ENCODE measurements around the gene KAT6B. TPM values are rescaled to one million over a fixed set of nuclear protein-coding genes. Genes with fewer than 3 reads are reported as not detected.

KAT6B gene
- total and polyA plus RNA-seq, 4 experiments from 2014 or later = 10.9 to 63.9 (median 52.4) TPM

DNA sequence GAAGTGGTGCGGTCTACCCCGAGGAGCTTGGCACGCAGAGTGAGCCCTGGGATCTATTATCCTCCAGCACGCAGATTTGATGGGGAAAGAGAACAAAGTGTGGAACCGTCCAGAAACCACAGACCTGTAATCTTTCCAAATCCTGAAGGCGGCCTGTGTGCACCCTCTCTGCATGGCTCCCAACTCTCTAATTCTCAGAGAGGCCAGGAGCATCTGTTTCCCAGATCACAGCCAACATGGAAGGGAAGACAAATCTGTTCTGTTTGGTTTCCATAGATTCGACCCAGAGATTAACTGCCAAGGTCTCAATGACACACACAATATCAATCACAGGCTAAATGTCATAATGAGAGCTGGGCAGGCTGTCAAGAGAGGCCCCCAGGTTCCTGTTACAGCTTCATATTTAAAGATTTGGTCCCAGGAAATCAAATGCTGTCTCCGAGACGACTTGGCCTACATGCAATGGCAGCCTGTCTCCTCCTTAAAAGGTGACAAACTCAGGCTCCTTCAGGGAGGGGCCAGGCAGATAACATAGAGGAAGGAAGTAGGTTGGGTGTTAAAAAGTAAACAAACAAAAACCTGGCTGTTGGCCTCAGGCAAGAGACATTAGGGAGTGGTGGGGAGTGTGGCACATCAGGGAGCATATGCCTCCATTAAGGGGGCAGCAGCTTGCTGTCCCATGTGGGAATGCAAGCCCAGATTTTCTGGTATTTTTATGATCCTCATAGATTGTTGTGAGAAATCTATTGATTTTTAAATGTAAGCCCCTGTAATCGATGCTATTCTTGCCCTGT lies 236.3 kb downstream of the KAT6B start:
- Histone ChIP-seq H3K27me3 (ENCODE audit: insufficient read depth, low read length) (no peaks in the 10 kb centered on the region), H3K4me1 (ENCODE audit: insufficient read depth, low read length) (no peaks in the 10 kb centered on the region), H3K27ac (ENCODE audit: low read depth, low read length) (no peak overlapping the region), H3K4me3 (ENCODE audit: low read length in 2 of 2) (no peak overlapping the region), H3K36me3 (ENCODE audit: insufficient read depth, low read length) (no peaks in the 10 kb centered on the region), H3K9me3 (ENCODE audit: control insufficient read depth in 1 of 2, low read length in 2 of 2) (no peaks in the 10 kb centered on the region)
- no peak overlapping the region for H3K4me3 Mint-ChIP-seq
- H3K4me1 Mint-ChIP-seq = peaks cover 0 to 4% (median 0%) of the 10 kb centered on the region in 4 donors
- ChIA-PET CTCF (ENCODE audit: partially characterized antibody) (interaction anchor here (1.5 kb wide), 1 partner anchor 37 kb away, joined by 4 read pairs; a partner anchor contains a TSS), POLR2A (ENCODE audit: partially characterized antibody) (no interaction called here)
- H3K36me3 Mint-ChIP-seq = no peaks in the 10 kb centered on the region
- no peak for DNase-seq
- H3K27me3 Mint-ChIP-seq = no peaks in the 10 kb centered on the region
- no peaks in the 10 kb centered on the region for H3K9me3 Mint-ChIP-seq
- intact Hi-C loops (cut with micrococcal nuclease) = no loop called here
- H3K27ac Mint-ChIP-seq = peak overlapping the region in 2 of 7 donors; percentile 27 to 68

DNA sequence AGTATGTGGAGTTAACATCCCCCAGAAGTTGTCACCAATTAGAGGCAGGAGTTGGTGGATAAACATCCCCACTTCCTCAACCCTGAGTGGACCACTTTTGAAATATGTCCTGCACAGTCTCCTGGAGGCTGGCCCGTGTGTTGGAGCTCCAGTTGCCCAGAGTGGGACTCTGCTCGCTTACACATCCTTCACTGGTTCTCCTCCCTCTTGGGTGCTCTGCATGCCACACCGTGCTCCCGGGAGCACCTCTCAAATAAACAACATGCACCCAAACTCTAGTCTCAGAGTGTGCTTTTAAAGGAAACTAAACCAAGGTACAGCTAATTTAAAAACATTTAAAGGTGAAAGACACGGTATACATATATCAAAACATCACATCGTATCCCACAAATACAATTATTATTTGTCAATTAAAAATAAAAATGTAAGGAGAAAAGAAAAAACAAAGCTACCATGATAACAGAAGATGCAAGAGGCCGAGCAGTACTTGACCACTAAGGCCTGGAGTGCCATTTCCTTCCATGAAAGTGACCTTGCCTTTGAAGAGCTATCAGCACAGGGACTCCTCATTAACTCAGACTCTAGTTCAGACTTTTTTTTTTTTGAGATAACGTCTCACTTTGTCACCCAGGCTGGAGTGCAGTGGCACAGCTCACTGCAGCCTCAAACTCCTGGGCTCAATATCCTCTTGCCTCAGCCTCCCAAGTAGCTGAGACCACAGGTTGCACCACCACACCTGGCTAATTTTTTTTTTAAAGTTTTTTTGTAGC lies 237.2 kb downstream of the KAT6B start:
- no peaks in the 10 kb centered on the region for H3K4me1 ChIP-seq (ENCODE audit: insufficient read depth, low read length)
- no peak overlapping the region for H3K4me3 ChIP-seq (ENCODE audit: low read length in 2 of 2)
- DNase-seq = no peak
- Mint-ChIP-seq H3K36me3 (no peaks in the 10 kb centered on the region), H3K4me3 (no peak overlapping the region), H3K9me3 (no peaks in the 10 kb centered on the region), H3K27ac (peak overlapping the region in 1 of 7 donors; percentile 37), H3K27me3 (no peaks in the 10 kb centered on the region), H3K4me1 (peaks cover 0 to 4% (median 0%) of the 10 kb centered on the region in 4 donors)
- no peaks in the 10 kb centered on the region for H3K27me3 ChIP-seq (ENCODE audit: insufficient read depth, low read length)
- no peak overlapping the region for H3K27ac ChIP-seq (ENCODE audit: low read depth, low read length)
- POLR2A ChIA-PET (ENCODE audit: partially characterized antibody) = no interaction called here
- no peaks in the 10 kb centered on the region for H3K9me3 ChIP-seq (ENCODE audit: control insufficient read depth in 1 of 2, low read length in 2 of 2)
- intact Hi-C loops (cut with micrococcal nuclease) = no loop called here
- no peaks in the 10 kb centered on the region for H3K36me3 ChIP-seq (ENCODE audit: insufficient read depth, low read length)
- CTCF ChIA-PET (ENCODE audit: partially characterized antibody) = interaction anchor here (1.5 kb wide), 1 partner anchor 36 kb away, joined by 4 read pairs; a partner anchor contains a TSS

DNA sequence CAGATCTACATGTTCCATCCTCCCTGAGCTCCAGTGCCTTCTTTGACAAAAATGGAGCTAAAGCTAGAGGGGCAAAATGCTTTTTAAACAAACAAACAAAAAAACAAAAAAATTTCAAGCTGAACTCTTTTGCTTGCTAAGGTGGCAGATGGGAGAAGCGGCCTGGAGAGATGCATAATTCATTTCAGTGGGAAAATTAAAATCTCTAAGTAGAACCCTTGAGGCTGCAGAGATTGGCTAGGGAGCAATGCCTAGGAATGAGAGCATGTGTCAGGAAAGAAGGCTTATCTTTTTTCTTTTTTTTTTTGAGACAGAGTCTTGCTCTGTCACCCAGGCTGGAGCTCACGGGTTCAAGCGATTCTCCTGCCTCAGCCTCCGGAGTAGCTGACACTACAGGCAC lies 238.7 kb downstream of the KAT6B start:
- H3K9me3 Mint-ChIP-seq = no peaks in the 10 kb centered on the region
- intact Hi-C loops (cut with micrococcal nuclease) = no loop called here
- ChIA-PET POLR2A (ENCODE audit: partially characterized antibody) (no interaction called here), CTCF (ENCODE audit: partially characterized antibody) (no interaction called here)
- no peak for DNase-seq
- H3K27me3 Mint-ChIP-seq = no peaks in the 10 kb centered on the region
- H3K4me3 Mint-ChIP-seq = no peak overlapping the region
- H3K4me1 Mint-ChIP-seq = peaks cover 0 to 4% (median 0%) of the 10 kb centered on the region in 4 donors
- Histone ChIP-seq H3K4me3 (ENCODE audit: low read length in 2 of 2) (no peak overlapping the region), H3K27ac (ENCODE audit: low read depth, low read length) (no peak overlapping the region), H3K36me3 (ENCODE audit: insufficient read depth, low read length) (no peaks in the 10 kb centered on the region), H3K9me3 (ENCODE audit: control insufficient read depth in 1 of 2, low read length in 2 of 2) (no peaks in the 10 kb centered on the region), H3K4me1 (ENCODE audit: insufficient read depth, low read length) (no peaks in the 10 kb centered on the region), H3K27me3 (ENCODE audit: insufficient read depth, low read length) (no peaks in the 10 kb centered on the region)
- no peak overlapping the region for H3K27ac Mint-ChIP-seq
- H3K36me3 Mint-ChIP-seq = no peaks in the 10 kb centered on the region

DNA sequence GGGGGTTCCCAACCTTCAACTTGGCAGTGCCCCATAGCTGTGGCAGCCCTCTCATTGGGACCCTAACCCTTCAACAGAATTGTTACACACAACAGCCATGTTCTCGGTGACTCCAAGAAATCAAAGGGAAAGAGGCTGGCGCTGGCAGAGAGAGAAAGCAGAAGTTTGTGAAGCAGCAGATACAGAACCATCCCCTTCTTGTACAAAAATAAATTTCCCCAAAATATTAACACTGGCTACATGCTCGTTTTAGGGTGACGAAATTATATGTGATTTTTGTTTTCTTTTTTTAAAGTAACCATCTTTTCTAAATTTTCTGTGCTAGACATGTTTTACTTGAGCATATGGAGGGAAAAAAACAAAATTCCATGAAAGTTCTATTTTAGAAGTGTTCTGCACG lies 239.9 kb downstream of the KAT6B start:
- H3K9me3 Mint-ChIP-seq = no peaks in the 10 kb centered on the region

DNA sequence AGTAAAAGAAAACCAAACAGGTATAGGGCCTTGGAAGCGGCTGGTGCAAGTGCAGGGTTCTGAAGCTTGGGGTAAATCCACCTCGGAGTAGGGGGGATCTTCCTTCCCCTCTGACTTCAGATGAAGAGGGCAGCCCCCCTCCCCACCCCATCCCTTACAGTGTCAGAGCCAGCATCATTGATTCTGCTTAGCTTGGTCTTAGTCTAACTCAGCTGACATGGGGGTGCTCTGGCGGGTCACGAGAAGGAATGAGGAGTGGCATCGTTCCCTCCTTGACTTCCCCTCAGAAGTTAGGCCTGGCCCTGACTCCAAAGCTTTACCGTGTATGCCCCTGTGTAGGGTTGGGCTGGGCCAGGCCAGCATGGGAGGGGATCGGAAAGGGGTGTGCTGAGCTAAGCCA lies 240.9 kb downstream of the KAT6B start:
- Histone ChIP-seq H3K36me3 (ENCODE audit: insufficient read depth, low read length) (no peaks in the 10 kb centered on the region), H3K27me3 (ENCODE audit: insufficient read depth, low read length) (no peaks in the 10 kb centered on the region), H3K4me3 (ENCODE audit: low read length in 2 of 2) (no peak overlapping the region), H3K27ac (ENCODE audit: low read depth, low read length) (no peak overlapping the region), H3K4me1 (ENCODE audit: insufficient read depth, low read length) (no peaks in the 10 kb centered on the region), H3K9me3 (ENCODE audit: control insufficient read depth in 1 of 2, low read length in 2 of 2) (no peaks in the 10 kb centered on the region)
- ChIA-PET POLR2A (ENCODE audit: partially characterized antibody) (no interaction called here), CTCF (ENCODE audit: partially characterized antibody) (interaction anchor here (1.1 kb wide), 1 partner anchor 823 kb away, joined by 4 read pairs; no protein-coding TSS in a partner anchor)
- no peaks in the 10 kb centered on the region for H3K27me3 Mint-ChIP-seq
- no peaks in the 10 kb centered on the region for H3K36me3 Mint-ChIP-seq
- peaks cover 0 to 4% (median under 1%) of the 10 kb centered on the region in 4 donors for H3K4me1 Mint-ChIP-seq
- no peak overlapping the region for H3K4me3 Mint-ChIP-seq
- DNase-seq = no peak
- H3K9me3 Mint-ChIP-seq = no peaks in the 10 kb centered on the region
- intact Hi-C loops (cut with micrococcal nuclease) = no loop called here
- no peak overlapping the region for H3K27ac Mint-ChIP-seq

More for the DNA sequence above, 239.9 kb downstream of the KAT6B start:
- H3K9me3 ChIP-seq (ENCODE audit: control insufficient read depth in 1 of 2, low read length in 2 of 2) = no peaks in the 10 kb centered on the region
- H3K4me1 Mint-ChIP-seq = peaks cover 0 to 4% (median under 1%) of the 10 kb centered on the region in 4 donors
- H3K27ac ChIP-seq (ENCODE audit: low read depth, low read length) = no peak overlapping the region
- H3K36me3 ChIP-seq (ENCODE audit: insufficient read depth, low read length) = no peaks in the 10 kb centered on the region
- POLR2A ChIA-PET (ENCODE audit: partially characterized antibody) = no interaction called here
- no peaks in the 10 kb centered on the region for H3K36me3 Mint-ChIP-seq
- no peaks in the 10 kb centered on the region for H3K4me1 ChIP-seq (ENCODE audit: insufficient read depth, low read length)
- no peak overlapping the region for H3K27ac Mint-ChIP-seq
- H3K27me3 ChIP-seq (ENCODE audit: insufficient read depth, low read length) = no peaks in the 10 kb centered on the region
- no peaks in the 10 kb centered on the region for H3K27me3 Mint-ChIP-seq
- no peak overlapping the region for H3K4me3 ChIP-seq (ENCODE audit: low read length in 2 of 2)
- CTCF ChIA-PET (ENCODE audit: partially characterized antibody) = no interaction called here
- intact Hi-C loops (cut with micrococcal nuclease) = no loop called here
- no peak overlapping the region for H3K4me3 Mint-ChIP-seq
- no peak for DNase-seq

DNA sequence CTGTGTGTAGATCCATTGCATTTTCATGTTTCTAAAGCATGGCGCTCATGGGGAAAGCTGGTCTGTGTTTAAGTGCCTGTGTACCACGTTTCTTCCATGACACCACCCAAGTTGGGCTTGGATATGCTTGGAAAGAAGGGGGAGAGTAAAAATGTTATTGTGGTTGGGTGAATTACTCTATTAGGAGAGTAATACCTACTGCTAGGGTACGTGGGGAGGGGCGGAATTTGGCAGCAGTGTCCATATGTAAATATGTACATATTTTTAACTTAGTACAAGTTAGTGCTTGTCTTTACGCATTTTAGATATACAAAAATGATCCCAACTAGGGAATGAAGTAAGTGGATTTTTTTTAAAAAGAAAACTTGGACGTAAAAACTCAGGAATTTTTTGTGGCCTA lies 242.1 kb downstream of the KAT6B start:
- intact Hi-C loops (cut with micrococcal nuclease) = no loop called here
- Histone ChIP-seq H3K4me1 (ENCODE audit: insufficient read depth, low read length) (no peaks in the 10 kb centered on the region), H3K27ac (ENCODE audit: low read depth, low read length) (no peak overlapping the region), H3K9me3 (ENCODE audit: control insufficient read depth in 1 of 2, low read length in 2 of 2) (no peaks in the 10 kb centered on the region), H3K4me3 (ENCODE audit: low read length in 2 of 2) (no peak overlapping the region), H3K36me3 (ENCODE audit: insufficient read depth, low read length) (no peaks in the 10 kb centered on the region), H3K27me3 (ENCODE audit: insufficient read depth, low read length) (no peaks in the 10 kb centered on the region)
- H3K27ac Mint-ChIP-seq = no peak overlapping the region
- peaks cover 0 to 1% (median 0%) of the 10 kb centered on the region in 4 donors for H3K4me1 Mint-ChIP-seq
- ChIA-PET CTCF (ENCODE audit: partially characterized antibody) (interaction anchor here (1.1 kb wide), 1 partner anchor 824 kb away, joined by 4 read pairs; no protein-coding TSS in a partner anchor), POLR2A (ENCODE audit: partially characterized antibody) (no interaction called here)
- no peaks in the 10 kb centered on the region for H3K27me3 Mint-ChIP-seq
- no peak for DNase-seq
- no peak overlapping the region for H3K4me3 Mint-ChIP-seq
- no peaks in the 10 kb centered on the region for H3K9me3 Mint-ChIP-seq
- no peaks in the 10 kb centered on the region for H3K36me3 Mint-ChIP-seq

DNA sequence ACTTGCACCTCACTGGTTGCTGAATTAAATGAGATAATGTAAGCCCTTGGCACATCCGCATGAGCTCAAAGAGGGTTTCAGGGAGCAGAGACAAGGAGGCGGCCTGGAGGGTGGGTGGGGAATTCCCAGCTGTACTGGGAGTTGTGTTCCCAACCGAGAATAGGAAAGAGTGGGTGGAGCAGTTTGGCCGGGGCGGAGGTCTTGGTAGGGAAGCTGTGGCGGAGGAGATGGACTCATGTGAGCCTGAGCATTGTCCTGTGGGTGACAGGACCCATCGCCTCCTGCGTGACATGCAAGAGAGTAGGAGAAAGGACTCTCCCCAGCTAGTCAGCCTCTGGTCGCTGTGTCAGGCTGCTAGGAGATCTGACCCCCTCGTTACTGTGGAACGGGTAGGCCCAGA lies 244.1 kb downstream of the KAT6B start:
- intact Hi-C loops (cut with micrococcal nuclease) = no loop called here
- Mint-ChIP-seq H3K36me3 (no peaks in the 10 kb centered on the region), H3K9me3 (no peaks in the 10 kb centered on the region), H3K27ac (no peak overlapping the region), H3K4me3 (no peak overlapping the region), H3K4me1 (peaks cover 0 to 1% (median 0%) of the 10 kb centered on the region in 4 donors), H3K27me3 (no peaks in the 10 kb centered on the region)
- no peaks in the 10 kb centered on the region for H3K4me1 ChIP-seq (ENCODE audit: insufficient read depth, low read length)
- H3K9me3 ChIP-seq (ENCODE audit: control insufficient read depth in 1 of 2, low read length in 2 of 2) = no peaks in the 10 kb centered on the region
- no peak for DNase-seq
- H3K27me3 ChIP-seq (ENCODE audit: insufficient read depth, low read length) = no peaks in the 10 kb centered on the region
- no peak overlapping the region for H3K27ac ChIP-seq (ENCODE audit: low read depth, low read length)
- POLR2A ChIA-PET (ENCODE audit: partially characterized antibody) = no interaction called here
- no peak overlapping the region for H3K4me3 ChIP-seq (ENCODE audit: low read length in 2 of 2)
- H3K36me3 ChIP-seq (ENCODE audit: insufficient read depth, low read length) = no peaks in the 10 kb centered on the region
- CTCF ChIA-PET (ENCODE audit: partially characterized antibody) = interaction anchor here (1.1 kb wide), 1 partner anchor 826 kb away, joined by 3 read pairs; no protein-coding TSS in a partner anchor

All from CD4-positive, alpha-beta memory T cell (primary cell).